ENCODE results near the gene SHLD2. TPM values are rescaled to one million over a fixed set of nuclear protein-coding genes. Genes with fewer than 3 reads are reported as not detected.

The SHLD2 gene
- 19.2 and 28.7 TPM in 2 replicates for total RNA-seq

- no peaks in the 10 kb centered on the region for H3K36me3 ChIP-seq (ENCODE audit: control insufficient read depth, insufficient read depth, low read length)
- H3K4me3 ChIP-seq (ENCODE audit: low read depth, low read length): peak within 1 kb of the TSS; percentile 82
- FAIRE-seq (no peak), DNase-seq (ENCODE audit: low read depth) (peak; percentile 70)
- TF ChIP-seq CTCF (IDR thresholded peaks at IDR 0.05; ENCODE audit: insufficient read depth, low read length, severe bottlenecking): no peak
- no peaks in the 10 kb centered on the region for H3K27me3 ChIP-seq (ENCODE audit: control insufficient read depth, insufficient read depth, low read length)
Observed at GRCh38 chr10:87094373-87095235, at the start of gene SHLD2, which contains the start of gene GLUD1. TSS of gene SHLD2 (plus strand) at chr10:87095206. CDS start at chr10:87151355, 56,149 bp downstream. TSS of gene GLUD1 (minus strand) at chr10:87094843. CDS start at chr10:87094769, 74 bp downstream.

- FAIRE-seq: no peak
- no peak for TF ChIP-seq CTCF (IDR thresholded peaks at IDR 0.05; ENCODE audit: insufficient read depth, low read length, severe bottlenecking)
- peaks cover 3% of the 10 kb centered on the region for H3K36me3 ChIP-seq (ENCODE audit: control insufficient read depth, insufficient read depth, low read length)
Observed at GRCh38 chr10:87045434-87045938, 49.5 kb upstream of the SHLD2 start.

GRCh38 chr10:87053111-87053510, 41.9 kb upstream of the SHLD2 start:
- no peak for TF ChIP-seq CTCF (IDR thresholded peaks at IDR 0.05; ENCODE audit: insufficient read depth, low read length, severe bottlenecking)
- DNase-seq (ENCODE audit: low read depth) (no peak), FAIRE-seq (no peak)
- Histone ChIP-seq H3K36me3 (ENCODE audit: control insufficient read depth, insufficient read depth, low read length) (peaks cover 7% of the 10 kb centered on the region), H3K4me3 (ENCODE audit: low read depth, low read length) (no peak overlapping the region), H3K27me3 (ENCODE audit: control insufficient read depth, insufficient read depth, low read length) (no peaks in the 10 kb centered on the region)

More at GRCh38 chr10:87045434-87045938, 49.5 kb upstream of the SHLD2 start:
- no peaks in the 10 kb centered on the region for H3K27me3 ChIP-seq (ENCODE audit: control insufficient read depth, insufficient read depth, low read length)
- no peak overlapping the region for H3K4me3 ChIP-seq (ENCODE audit: low read depth, low read length)
- no peak for DNase-seq (ENCODE audit: low read depth)

- Histone ChIP-seq H3K27me3 (ENCODE audit: control insufficient read depth, insufficient read depth, low read length) (no peaks in the 10 kb centered on the region), H3K36me3 (ENCODE audit: control insufficient read depth, insufficient read depth, low read length) (peaks cover 9% of the 10 kb centered on the region), H3K4me3 (ENCODE audit: low read depth, low read length) (no peak overlapping the region)
- no peak for TF ChIP-seq CTCF (IDR thresholded peaks at IDR 0.05; ENCODE audit: insufficient read depth, low read length, severe bottlenecking)
- no peak for DNase-seq (ENCODE audit: low read depth)
- FAIRE-seq: no peak
Observed at GRCh38 chr10:87053577-87054181, 41.3 kb upstream of the SHLD2 start.

GRCh38 chr10:87054373-87055295, 40.4 kb upstream of the SHLD2 start:
- H3K4me3 ChIP-seq (ENCODE audit: low read depth, low read length): no peak overlapping the region
- DNase-seq (ENCODE audit: low read depth) (peak; percentile 40), FAIRE-seq (no peak)
- TF ChIP-seq CTCF (IDR thresholded peaks at IDR 0.05; ENCODE audit: insufficient read depth, low read length, severe bottlenecking): peak; percentile 11
- H3K36me3 ChIP-seq (ENCODE audit: control insufficient read depth, insufficient read depth, low read length): peaks cover 12% of the 10 kb centered on the region
- no peaks in the 10 kb centered on the region for H3K27me3 ChIP-seq (ENCODE audit: control insufficient read depth, insufficient read depth, low read length)
